Prostate gland (tissue), 2 donors: Measurements from ENCODE around the gene ATP8B3. TPM values are rescaled to one million over a fixed set of nuclear protein-coding genes. Genes with fewer than 3 reads are reported as not detected.
A peak's percentile ranks its signal among the peaks of the same experiment; 100 is the strongest.

Source experiments
- DNase-seq: peaks from one replicate; pipeline ENCODE4 v3.0.0-alpha.2; 2019; ENCODE audit warnings: low spot score
- H3K27ac ChIP-seq, 2 donors: fragments of 200-600 bp; sonication (generic); 2 replicates each; pipeline ENCODE4 v1.5.1; 2017 to 2019
- H3K27me3 ChIP-seq: fragments of 200-600 bp; sonication (generic); replicated peaks from 2 replicates; pipeline ENCODE4 v1.5.1; 2019; ENCODE audit not compliant: insufficient read depth
- H3K36me3 ChIP-seq, 2 donors: fragments of 200-600 bp; sonication (generic); 1 replicate in 1 of 2; 2 replicates in 1 of 2; pipeline versions ENCODE4 v1.5.1 to v1.8.1; 2017 to 2019
- H3K4me1 ChIP-seq: fragments of 200-600 bp; sonication (generic); replicated peaks from 2 replicates; pipeline ENCODE4 v1.5.1; 2019
- H3K4me3 ChIP-seq, 2 donors: fragments of 200-600 bp; sonication (generic); 2 replicates each; pipeline ENCODE4 v1.5.1; 2017 to 2019
- H3K9me3 ChIP-seq: fragments of 200-600 bp; sonication (generic); 2 replicates; pipeline ENCODE4 v1.5.1; 2017
- CTCF ChIP-seq, 4 experiments: fragments of 200-600 bp in 2 of 4; fragments of 450-650 bp in 2 of 4; sonication (generic) in 2 of 4; IDR thresholded peaks; 1 replicate in 3 of 4; 2 replicates in 1 of 4; pipeline ENCODE4 v1.5.1; 2016 to 2019; ENCODE audit warnings: antibody characterized with exemption in 4 of 4, mild to moderate bottlenecking in 2 of 4, moderate library complexity in 2 of 4
- POLR2A ChIP-seq: fragments of 450-650 bp; IDR thresholded peaks from one replicate; pipeline ENCODE4 v1.6.1; 2016; ENCODE audit warnings: antibody characterized with exemption, mild to moderate bottlenecking
- POLR2AphosphoS5 ChIP-seq: sonication (generic); formaldehyde crosslinking; IDR thresholded peaks from one replicate; pipeline ENCODE4 v1.6.1; 2017; ENCODE audit warnings: antibody characterized with exemption
- WGBS: methylation state at CpG from one replicate; pipeline ENCODE4 v1.1.5; 2018; 5-methylcytosine and 5-hydroxymethylcytosine counted together
- intact Hi-C: fragments of 100-400 bp; cut with DNase I; formaldehyde crosslinking; loops from one replicate; pipeline ENCODE4 v1.14.2; 2022
- total RNA-seq, 2 donors: library from RNA; depleted of rRNA; stranded (reverse); fragments of >200 nt; gene quantifications; one replicate each; pipeline ENCODE4 v1.1.0, GENCODE V29; 2016

ATP8B3 gene
- total RNA-seq, 2 donors from 2014 or later = 0.18 to 4.7 TPM

- WGBS = 13% methylated on average over 51 of the region's 73 CpGs
- no peaks in the 10 kb centered on the region for H3K9me3 ChIP-seq
- peak overlapping the region; percentile 11 to 26 for H3K4me3 ChIP-seq
- H3K4me1 ChIP-seq = peaks cover 16% of the 10 kb centered on the region
- peak overlapping the region; percentile 52 to 77 for H3K27ac ChIP-seq
- peak; percentile 50 for DNase-seq
- H3K36me3 ChIP-seq = no peaks in the 10 kb centered on the region
- intact Hi-C loops = no loop called here
- TF ChIP-seq POLR2A (peak; percentile 61), POLR2AphosphoS5 (no peak)
- H3K27me3 ChIP-seq = no peaks in the 10 kb centered on the region
Observed at GRCh38 chr19:1856698-1857603, 44.9 kb upstream of the ATP8B3 start.

DNA sequence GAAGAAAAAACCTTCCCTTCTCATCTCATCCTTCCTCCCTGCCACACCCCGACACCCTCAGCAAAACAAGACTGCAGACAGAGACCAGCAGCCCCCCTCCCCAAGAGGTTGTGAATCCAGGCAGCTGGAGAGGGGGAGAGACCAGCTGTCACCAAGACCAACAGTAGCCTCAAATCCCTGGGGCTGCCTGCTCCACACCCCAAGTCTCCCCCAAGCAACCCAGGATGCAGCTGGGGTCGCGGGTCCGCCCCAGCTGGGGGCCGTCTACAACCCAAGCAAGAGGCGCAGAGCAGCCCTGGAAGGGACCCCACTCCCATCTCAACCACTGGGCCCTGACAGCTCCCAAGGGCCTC is 44.2 kb upstream of the ATP8B3 start:
- intact Hi-C loops = no loop called here
- Histone ChIP-seq H3K27ac (peak overlapping the region; percentile 52 to 77), H3K4me3 (peak overlapping the region; percentile 11 to 26), H3K9me3 (no peaks in the 10 kb centered on the region), H3K36me3 (no peaks in the 10 kb centered on the region), H3K27me3 (no peaks in the 10 kb centered on the region), H3K4me1 (peaks cover 10% of the 10 kb centered on the region)
- TF ChIP-seq POLR2AphosphoS5 (no peak), POLR2A (no peak), CTCF (IDR thresholded peaks at IDR 0.05) (no peak)
- WGBS = 88% methylated on average over 1 of the region's 6 CpGs
- DNase-seq = no peak

GRCh38 chr19:1855828-1856255 is 43.8 kb upstream of the ATP8B3 start:
- intact Hi-C loops = no loop called here
- no peak for DNase-seq
- 53% methylated on average over 13 of the region's 13 CpGs for WGBS
- peaks cover 10% of the 10 kb centered on the region for H3K4me1 ChIP-seq
- H3K36me3 ChIP-seq = no peaks in the 10 kb centered on the region
- H3K4me3 ChIP-seq = no peak overlapping the region
- H3K9me3 ChIP-seq = no peaks in the 10 kb centered on the region
- no peaks in the 10 kb centered on the region for H3K27me3 ChIP-seq
- peak overlapping the region; percentile 52 to 77 for H3K27ac ChIP-seq
- TF ChIP-seq CTCF (IDR thresholded peaks at IDR 0.05) = no peak

DNA sequence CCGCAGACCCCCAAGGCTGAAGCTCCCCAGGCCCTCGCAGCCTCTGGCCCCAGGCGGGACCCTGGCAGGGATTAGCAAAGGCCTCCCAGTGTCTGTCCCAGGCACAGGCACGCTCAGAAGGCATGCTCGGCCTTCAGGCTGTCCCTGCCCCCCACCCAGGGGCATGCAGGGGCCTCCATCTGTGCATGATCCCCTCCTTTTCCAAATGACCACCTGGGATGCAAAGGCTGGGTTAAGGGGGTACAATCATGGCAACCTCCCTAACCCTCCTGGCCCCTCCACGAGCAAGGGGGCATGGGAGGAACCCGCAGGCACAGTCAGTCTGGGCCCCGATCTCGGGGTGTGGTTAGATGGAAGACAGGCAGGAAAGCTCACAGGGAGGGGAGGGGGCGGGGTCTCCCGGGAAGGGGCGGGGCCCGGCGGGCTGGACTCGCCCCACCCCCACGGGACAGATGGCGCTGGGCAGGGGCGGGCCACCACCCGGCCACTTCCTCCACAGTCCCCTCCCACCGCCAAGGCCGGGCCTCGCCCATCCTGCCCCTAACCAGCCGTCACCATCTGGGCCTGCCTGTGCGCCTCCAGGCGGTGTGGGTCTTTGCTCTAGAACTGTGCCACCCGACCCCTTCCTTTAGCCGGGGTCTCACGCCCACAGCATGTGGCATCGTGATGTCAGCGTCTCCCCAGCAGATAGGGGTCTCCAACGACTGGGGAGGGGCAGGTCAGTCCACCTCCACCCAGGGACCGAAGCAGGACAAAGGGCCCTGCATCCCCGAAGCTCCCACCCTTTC is 43.2 kb upstream of the ATP8B3 start:
- Histone ChIP-seq H3K9me3 (no peaks in the 10 kb centered on the region), H3K36me3 (no peaks in the 10 kb centered on the region), H3K27me3 (no peaks in the 10 kb centered on the region), H3K4me1 (peaks cover 10% of the 10 kb centered on the region), H3K27ac (peak overlapping the region; percentile 52 to 77), H3K4me3 (no peak overlapping the region)
- WGBS = 39% methylated on average over 21 of the region's 33 CpGs
- peak; percentile 75 for DNase-seq
- TF ChIP-seq CTCF (IDR thresholded peaks at IDR 0.05) = no peak
- peak; percentile 20 for TF ChIP-seq POLR2AphosphoS5
- TF ChIP-seq POLR2A = peak; percentile 69
- intact Hi-C loops = no loop called here

- Histone ChIP-seq H3K9me3 (no peaks in the 10 kb centered on the region), H3K4me1 (peaks cover 5% of the 10 kb centered on the region), H3K27ac (peak overlapping the region; percentile 26 to 77), H3K27me3 (no peaks in the 10 kb centered on the region), H3K4me3 (no peak overlapping the region), H3K36me3 (no peaks in the 10 kb centered on the region)
- no peak for TF ChIP-seq POLR2AphosphoS5
- TF ChIP-seq POLR2A = no peak
- no peak for TF ChIP-seq CTCF (IDR thresholded peaks at IDR 0.05)
- peak; percentile 56 for DNase-seq
- intact Hi-C loops = no loop called here
- WGBS = 61% methylated on average over 33 of the region's 37 CpGs
Observed at GRCh38 chr19:1854542-1855039, 42.5 kb upstream of the ATP8B3 start.
